AG04449 (cell line): ENCODE measurements around the gene SYK.

Source experiments
- CTCF ChIA-PET: fragments of 350-600 bp; formaldehyde crosslinking; extraction: SDS; loops from one replicate; lab custom pipeline; 2021; ENCODE audit warnings: antibody characterized with exemption; lab: Yijun Ruan, JAX
- POLR2A ChIA-PET: fragments of 400-600, 350-600 bp; formaldehyde crosslinking; extraction: SDS; loops from one replicate; lab custom pipeline; 2020; ENCODE audit warnings: antibody characterized with exemption, inconsistent platforms; lab: Yijun Ruan, JAX
- DNase-seq: peaks from one replicate; pipeline ENCODE4 v3.0.0-alpha.2; 2010; ENCODE audit warnings: low read depth, low spot score
- H3K4me3 ChIP-seq: 2 replicates; pipeline ENCODE4 v1.5.1; 2011; ENCODE audit warnings: low read depth, mild to moderate bottlenecking, control low read depth, low read length
- TF ChIP-seq, protein P1 (sequence below): IDR thresholded peaks from one replicate; pipeline ENCODE4 v1.5.1; 2011; ENCODE audit warnings: mild to moderate bottlenecking, moderate library complexity, low read length, control low read depth, inconsistent platforms; ENCODE audit not compliant: insufficient read depth; ENCODE audit errors: missing control alignments

The SYK gene

DNA sequence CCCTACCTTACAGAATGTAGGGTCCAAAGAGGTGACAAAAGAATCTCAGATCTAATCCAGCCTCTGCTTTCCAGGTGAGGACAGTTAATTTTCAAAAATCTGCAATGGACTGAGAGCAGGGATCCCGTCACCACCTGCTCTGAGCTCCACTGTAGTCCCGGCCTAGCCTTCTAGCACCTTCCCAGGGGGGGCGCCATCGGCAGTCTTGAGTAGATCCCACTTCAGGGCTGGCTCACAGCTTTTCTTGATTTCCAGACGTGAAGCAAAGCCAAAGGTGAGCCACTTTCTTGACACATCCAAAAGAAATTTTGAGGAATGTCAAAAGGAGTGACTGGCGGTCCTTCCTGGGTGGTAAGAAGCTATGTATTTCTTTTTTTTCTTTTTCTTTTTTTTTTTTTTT lies 114.1 kb downstream of the SYK start:
- DNase-seq: no peak
- TF ChIP-seq, protein P1, sequence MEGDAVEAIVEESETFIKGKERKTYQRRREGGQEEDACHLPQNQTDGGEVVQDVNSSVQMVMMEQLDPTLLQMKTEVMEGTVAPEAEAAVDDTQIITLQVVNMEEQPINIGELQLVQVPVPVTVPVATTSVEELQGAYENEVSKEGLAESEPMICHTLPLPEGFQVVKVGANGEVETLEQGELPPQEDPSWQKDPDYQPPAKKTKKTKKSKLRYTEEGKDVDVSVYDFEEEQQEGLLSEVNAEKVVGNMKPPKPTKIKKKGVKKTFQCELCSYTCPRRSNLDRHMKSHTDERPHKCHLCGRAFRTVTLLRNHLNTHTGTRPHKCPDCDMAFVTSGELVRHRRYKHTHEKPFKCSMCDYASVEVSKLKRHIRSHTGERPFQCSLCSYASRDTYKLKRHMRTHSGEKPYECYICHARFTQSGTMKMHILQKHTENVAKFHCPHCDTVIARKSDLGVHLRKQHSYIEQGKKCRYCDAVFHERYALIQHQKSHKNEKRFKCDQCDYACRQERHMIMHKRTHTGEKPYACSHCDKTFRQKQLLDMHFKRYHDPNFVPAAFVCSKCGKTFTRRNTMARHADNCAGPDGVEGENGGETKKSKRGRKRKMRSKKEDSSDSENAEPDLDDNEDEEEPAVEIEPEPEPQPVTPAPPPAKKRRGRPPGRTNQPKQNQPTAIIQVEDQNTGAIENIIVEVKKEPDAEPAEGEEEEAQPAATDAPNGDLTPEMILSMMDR: peak; percentile 53
- ChIA-PET CTCF (interaction anchor here (0.6 to 9.6 kb wide), 84 partner anchors 8 to 1036 kb away, joined by 3 to 200 read pairs (median 5); partner anchors contain the start of genes NFIL3 and ROR2), POLR2A (no interaction called here)
- H3K4me3 ChIP-seq: no peak overlapping the region

DNA sequence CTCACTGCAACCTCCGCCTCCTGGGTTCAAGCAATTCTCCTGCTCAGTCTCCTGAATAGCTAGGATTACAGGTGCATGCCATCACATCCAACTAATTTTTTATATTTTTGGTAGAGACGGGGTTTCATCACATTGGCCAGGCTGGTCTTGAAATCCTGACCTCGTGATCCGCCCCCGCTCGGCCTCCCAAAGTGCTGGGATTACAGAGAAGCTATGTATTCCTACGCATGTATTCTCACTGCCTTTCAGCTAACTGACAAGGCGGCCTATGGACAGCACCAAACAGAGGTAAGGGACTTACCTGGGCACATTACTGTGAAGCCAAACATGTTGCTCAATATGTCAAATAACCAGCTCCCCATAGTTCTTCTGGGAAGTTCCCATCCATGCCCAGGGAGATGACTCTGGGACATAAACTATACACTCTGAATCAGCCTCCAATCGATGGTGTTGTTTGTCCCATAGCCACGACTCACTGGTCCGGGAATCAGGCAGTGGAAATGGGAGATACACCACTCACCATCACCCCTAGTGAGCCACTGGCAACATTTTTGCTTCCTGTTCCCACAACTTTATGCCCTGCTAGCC lies 114.6 kb downstream of the SYK start:
- H3K4me3 ChIP-seq: no peak overlapping the region
- POLR2A ChIA-PET: no interaction called here
- CTCF ChIA-PET: interaction anchor here (0.6 to 9.6 kb wide), 53 partner anchors 9 to 1035 kb away, joined by 3 to 200 read pairs (median 5); partner anchors contain the start of genes NFIL3 and ROR2
- no peak for DNase-seq
- TF ChIP-seq, protein P1: no peak

DNA sequence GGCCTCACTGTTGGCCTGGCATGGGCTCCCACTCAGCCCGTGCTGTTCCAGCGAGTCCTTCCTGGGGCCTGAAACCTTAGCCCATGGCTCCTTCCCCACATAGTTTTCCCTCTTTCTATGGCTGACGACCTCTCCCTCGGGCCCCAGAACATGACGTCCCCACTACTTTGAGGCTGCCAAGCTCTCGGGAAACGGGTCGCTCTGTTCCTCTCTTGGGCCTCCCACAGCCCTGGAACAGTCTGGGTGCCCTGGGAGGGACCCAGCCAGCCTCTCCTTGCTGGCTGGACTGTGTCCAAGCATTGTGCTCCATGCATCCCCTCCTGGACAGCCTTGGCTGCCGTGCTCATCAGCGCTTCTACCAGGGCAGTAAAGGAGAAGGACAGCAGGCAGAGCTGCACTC lies 118.3 kb downstream of the SYK start:
- no peak overlapping the region for H3K4me3 ChIP-seq
- DNase-seq: no peak
- CTCF ChIA-PET: interaction anchor here (1.7 to 9.6 kb wide), 2 partner anchors 509 to 768 kb away, joined by 4 to 200 read pairs; partner anchors contain the start of gene NFIL3
- TF ChIP-seq, protein P1: no peak
- POLR2A ChIA-PET: no interaction called here

DNA sequence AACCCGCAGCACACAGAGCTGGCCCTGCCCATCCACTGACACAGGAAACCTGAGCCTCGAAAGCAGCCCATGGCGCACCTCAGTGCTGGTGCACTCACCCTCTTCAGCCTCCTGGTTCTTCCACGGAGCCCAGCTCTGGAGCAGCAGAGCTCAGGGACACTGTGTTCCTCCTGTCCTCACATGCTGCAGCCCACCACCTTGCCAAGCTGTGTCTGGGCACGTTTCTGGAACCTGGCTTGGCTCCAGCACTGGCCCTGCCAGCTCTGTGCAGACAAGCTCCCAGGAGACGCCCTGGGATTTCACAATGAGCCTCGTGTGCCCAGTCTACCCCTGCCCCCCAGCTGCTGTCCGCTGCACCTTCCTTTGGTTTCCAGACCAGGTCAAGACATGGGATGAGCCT lies 119.5 kb downstream of the SYK start:
- ChIA-PET CTCF (interaction anchor here (1.0 kb wide), 1 partner anchor 116 kb away, joined by 3 read pairs; no protein-coding TSS in a partner anchor), POLR2A (no interaction called here)
- TF ChIP-seq, protein P1: no peak
- H3K4me3 ChIP-seq: no peak overlapping the region
- DNase-seq: no peak

DNA sequence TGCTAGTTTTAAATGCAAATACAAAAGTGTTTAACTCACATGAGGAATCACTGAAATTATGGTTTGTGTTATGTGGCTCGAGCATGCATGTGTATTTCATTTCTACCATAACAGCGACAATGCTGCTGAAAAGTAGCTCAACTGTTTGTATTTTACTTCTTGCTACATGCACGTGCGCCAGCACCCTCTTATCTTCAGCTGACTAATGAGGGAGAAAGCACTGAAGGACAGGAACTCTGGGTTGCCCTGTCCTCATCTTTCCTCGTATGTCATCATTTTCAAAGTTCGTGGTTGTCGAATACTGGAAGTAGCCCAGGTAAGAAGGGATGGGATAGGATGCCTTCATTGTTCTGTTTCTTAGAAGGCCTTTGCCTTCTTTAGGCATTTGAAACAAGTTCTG lies 120.3 kb downstream of the SYK start:
- no peak for DNase-seq
- TF ChIP-seq, protein P1: no peak
- ChIA-PET CTCF (interaction anchor here (0.8 to 1.0 kb wide), 4 partner anchors 115 to 511 kb away, joined by 3 to 4 read pairs (median 3); no protein-coding TSS in a partner anchor), POLR2A (no interaction called here)
- no peak overlapping the region for H3K4me3 ChIP-seq

DNA sequence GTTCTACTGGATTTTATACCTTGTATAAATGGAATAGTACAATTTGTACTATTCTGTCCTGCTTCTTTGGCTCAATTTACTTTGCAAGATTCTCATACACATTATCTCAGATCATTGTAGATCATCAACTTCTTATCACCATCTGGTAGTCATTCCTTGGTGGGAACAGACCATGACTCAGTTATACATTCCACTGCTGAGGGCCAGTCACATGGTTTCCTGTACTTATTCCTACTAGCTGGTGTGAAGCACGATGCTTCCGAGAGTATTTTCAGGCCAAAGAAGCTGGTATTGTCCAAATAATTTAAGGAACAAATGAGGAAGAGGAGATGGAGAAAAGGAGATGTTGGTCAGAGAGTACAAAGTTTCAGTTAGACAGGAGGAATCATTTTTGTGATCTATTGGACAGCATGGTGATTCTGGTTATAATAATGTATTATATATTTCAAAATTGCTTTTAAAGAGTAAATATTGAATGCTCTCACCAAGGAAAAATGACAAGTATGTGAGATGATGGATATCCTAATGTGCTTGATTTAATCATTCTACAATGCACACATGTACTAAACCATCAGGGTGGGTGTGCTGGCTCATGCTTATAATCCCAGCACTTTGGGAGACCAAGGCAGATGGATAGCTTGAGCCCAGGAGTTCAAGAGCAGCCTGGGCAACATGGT lies 124.1 kb downstream of the SYK start:
- CTCF ChIA-PET: interaction anchor here (1.5 to 2.4 kb wide), 3 partner anchors 10 to 809 kb away, joined by 5 to 16 read pairs (median 5); no protein-coding TSS in a partner anchor
- POLR2A ChIA-PET: no interaction called here
- peak; percentile 79 for DNase-seq

More for the DNA sequence above, 124.1 kb downstream of the SYK start:
- TF ChIP-seq, protein P1: no peak
- H3K4me3 ChIP-seq: no peak overlapping the region
